ENCODE results near the gene MORN3. TPM values are rescaled to one million over a fixed set of nuclear protein-coding genes. Genes with fewer than 3 reads are reported as not detected.
"Not testable (repeated sequence)": the region's sequence is repeated elsewhere in the genome, so short reads cannot be mapped to it uniquely, and the experiment has no call there.

The MORN3 gene
- total and polyA plus RNA-seq, 4 experiments from 2014 or later = 6.3 to 17.3 (median 10.4) TPM

DNA sequence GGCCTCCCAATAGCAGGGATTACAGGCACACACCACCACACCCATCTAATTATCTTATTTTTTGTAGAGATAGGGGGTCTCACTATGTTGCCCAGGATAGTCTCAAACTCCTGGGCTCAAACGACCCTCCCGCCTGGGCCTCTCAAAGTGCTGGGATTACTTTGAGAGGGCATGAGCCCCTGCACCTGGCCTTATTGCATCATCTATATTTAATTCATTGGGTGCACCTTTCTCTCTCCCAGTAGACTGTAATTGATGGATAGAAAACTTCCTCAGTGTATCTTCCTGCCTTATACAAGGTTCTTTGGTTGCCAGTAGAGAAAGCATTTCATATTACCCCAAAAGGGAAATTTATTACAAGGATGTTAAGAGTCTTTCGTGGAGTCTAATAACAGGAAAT lies 8.9 kb upstream of the MORN3 start:
- Mint-ChIP-seq H3K27ac (peak overlapping the region in 2 of 7 donors; percentile 57 to 62), H3K4me3 (no peak overlapping the region), H3K4me1 (peaks cover 4 to 15% (median 9%) of the 10 kb centered on the region in 4 donors), H3K27me3 (no peaks in the 10 kb centered on the region), H3K9me3 (no peaks in the 10 kb centered on the region), H3K36me3 (no peaks in the 10 kb centered on the region)
- no peak overlapping the region for H3K4me3 ChIP-seq (ENCODE audit: low read length in 2 of 2)
- no peak for DNase-seq
- POLR2A ChIA-PET (ENCODE audit: partially characterized antibody) = interaction anchor here (0.8 to 1.5 kb wide), 3 partner anchors 8 to 52 kb away, joined by 3 to 5 read pairs (median 4); partner anchors contain the start of gene ORAI1
- CTCF ChIA-PET (ENCODE audit: partially characterized antibody) = interaction anchor here (4.1 to 5.5 kb wide), 4 partner anchors 10 to 179 kb away, joined by 20 to 78 read pairs (median 59); partner anchors contain the start of genes MORN3 and ORAI1
- H3K4me1 ChIP-seq (ENCODE audit: insufficient read depth, low read length) = peaks cover 6% of the 10 kb centered on the region
- intact Hi-C loops (cut with micrococcal nuclease) = loop anchor here (10.0 kb wide), 1 partner anchor 274 kb away; the partner anchor contains the start of gene RNF34
- no peak overlapping the region for H3K27ac ChIP-seq (ENCODE audit: low read depth, low read length)
- H3K9me3 ChIP-seq (ENCODE audit: control insufficient read depth in 1 of 2, low read length in 2 of 2) = no peaks in the 10 kb centered on the region
- H3K36me3 ChIP-seq (ENCODE audit: insufficient read depth, low read length) = no peaks in the 10 kb centered on the region
- no peaks in the 10 kb centered on the region for H3K27me3 ChIP-seq (ENCODE audit: insufficient read depth, low read length)

DNA sequence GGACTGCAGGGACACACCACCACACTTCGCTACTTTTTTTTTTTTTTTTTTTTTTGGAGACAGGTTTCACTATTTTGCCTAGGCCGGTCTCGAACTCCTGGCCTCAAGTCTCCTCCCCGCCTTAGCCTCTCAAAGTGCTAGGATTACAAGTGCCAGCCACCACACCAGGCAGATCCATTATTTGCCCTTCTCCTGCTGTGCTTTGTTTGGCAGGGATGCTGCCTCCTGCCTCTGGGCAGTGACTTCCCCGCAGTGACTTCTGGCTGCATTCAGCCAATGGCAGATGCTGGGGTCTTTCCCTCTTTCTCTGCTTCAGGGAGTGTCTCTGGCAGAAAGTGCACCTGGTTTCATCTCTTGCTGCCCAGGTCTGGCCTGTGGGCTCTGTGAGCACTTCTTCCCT lies 6.7 kb upstream of the MORN3 start:
- Mint-ChIP-seq H3K9me3 (no peaks in the 10 kb centered on the region), H3K4me3 (peak overlapping the region in 2 of 8 donors; percentile 5 to 13), H3K27ac (peak overlapping the region in 4 of 7 donors; percentile 2 to 79 (median 46)), H3K36me3 (peaks cover 0 to 8% of the 10 kb centered on the region in 2 donors), H3K4me1 (peaks cover 9 to 32% (median 17%) of the 10 kb centered on the region in 4 donors), H3K27me3 (no peaks in the 10 kb centered on the region)
- H3K9me3 ChIP-seq (ENCODE audit: control insufficient read depth in 1 of 2, low read length in 2 of 2) = no peaks in the 10 kb centered on the region
- CTCF ChIA-PET (ENCODE audit: partially characterized antibody) = no interaction called here
- DNase-seq = no peak
- H3K27me3 ChIP-seq (ENCODE audit: insufficient read depth, low read length) = no peaks in the 10 kb centered on the region
- POLR2A ChIA-PET (ENCODE audit: partially characterized antibody) = interaction anchor here (1.1 kb wide), 1 partner anchor 48 kb away, joined by 5 read pairs; no protein-coding TSS in a partner anchor
- no peaks in the 10 kb centered on the region for H3K36me3 ChIP-seq (ENCODE audit: insufficient read depth, low read length)
- no peak overlapping the region for H3K4me3 ChIP-seq (ENCODE audit: low read length in 2 of 2)
- H3K27ac ChIP-seq (ENCODE audit: low read depth, low read length) = no peak overlapping the region
- H3K4me1 ChIP-seq (ENCODE audit: insufficient read depth, low read length) = peaks cover 16% of the 10 kb centered on the region
- intact Hi-C loops (cut with micrococcal nuclease) = loop anchor here (10.0 kb wide), 1 partner anchor 271 kb away; the partner anchor contains the start of gene RNF34

DNA sequence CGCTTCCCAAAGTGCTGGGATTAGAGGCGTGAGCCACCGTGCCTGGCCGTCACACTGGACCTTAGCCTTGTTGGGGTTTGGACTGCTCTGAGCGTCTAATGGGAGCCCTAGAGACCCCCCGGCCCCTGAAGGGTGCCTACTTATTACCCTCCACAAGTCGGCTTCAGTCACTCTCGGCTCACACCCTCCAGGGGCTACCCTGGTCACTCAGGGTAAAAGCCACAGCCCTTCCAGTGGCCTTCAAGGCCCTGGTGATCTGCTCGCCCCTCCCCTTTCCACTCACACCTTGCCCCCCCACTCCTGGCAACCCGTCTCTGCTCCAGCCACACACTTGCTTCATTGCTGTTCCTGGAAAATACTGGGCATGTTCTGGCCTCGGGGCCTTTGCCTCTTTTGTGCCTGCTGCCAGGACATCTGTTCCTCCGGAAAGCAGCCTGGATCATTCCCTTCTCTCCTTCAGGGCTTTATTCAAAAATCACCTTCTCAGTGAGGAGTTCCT lies 3.6 kb upstream of the MORN3 start:
- H3K4me1 Mint-ChIP-seq = peaks cover 9 to 43% (median 25%) of the 10 kb centered on the region in 4 donors
- H3K9me3 Mint-ChIP-seq = no peaks in the 10 kb centered on the region

DNA sequence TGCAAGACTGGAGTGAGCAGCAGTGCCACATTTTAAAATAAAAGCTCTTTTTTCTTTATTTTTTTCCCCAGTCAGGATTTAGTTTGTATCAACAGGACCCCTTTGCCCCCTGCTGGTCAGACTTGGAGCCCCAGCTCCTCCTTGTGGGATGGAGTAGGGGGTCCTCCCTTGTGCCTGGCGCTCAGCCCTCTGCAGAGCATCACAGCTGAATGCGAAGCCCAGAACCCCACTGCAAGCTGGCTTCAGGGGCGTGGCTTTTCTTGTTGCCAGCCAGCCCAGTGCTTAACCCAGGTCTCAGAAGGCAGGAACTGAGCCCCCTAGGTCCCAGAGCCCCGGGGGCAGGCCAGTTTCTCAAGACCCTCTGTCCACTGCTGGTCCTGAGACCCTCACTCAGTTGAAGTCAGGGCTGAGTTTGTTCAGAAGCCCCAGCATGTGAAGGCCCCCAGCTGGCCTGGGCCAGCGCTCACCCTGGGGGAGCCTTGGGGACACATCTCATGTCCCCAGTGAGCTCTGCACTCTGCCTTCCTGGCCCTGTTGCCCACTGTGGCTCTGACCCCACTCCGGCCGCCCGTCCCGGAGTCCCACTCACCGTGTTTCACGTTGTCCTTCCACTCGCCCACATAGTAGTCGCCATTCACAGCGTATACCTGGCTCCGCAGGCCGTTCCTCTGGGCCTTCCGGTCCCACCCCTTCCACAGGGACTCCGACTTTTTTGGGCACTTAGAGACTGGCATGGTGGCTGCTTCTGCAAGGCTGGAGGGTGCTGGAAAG lies 519 bp downstream of the MORN3 start:
- POLR2A ChIA-PET (ENCODE audit: partially characterized antibody) = interaction anchor here (0.5 to 7.5 kb wide), 19 partner anchors 10 to 268 kb away, joined by 3 to 305 read pairs (median 4); partner anchors contain the start of gene ORAI1
- H3K36me3 Mint-ChIP-seq = peaks cover 3 to 11% of the 10 kb centered on the region in 2 donors
- Histone ChIP-seq H3K4me3 (ENCODE audit: low read length in 2 of 2) (no peak overlapping the region), H3K9me3 (ENCODE audit: control insufficient read depth in 1 of 2, low read length in 2 of 2) (no peaks in the 10 kb centered on the region), H3K36me3 (ENCODE audit: insufficient read depth, low read length) (no peaks in the 10 kb centered on the region), H3K27me3 (ENCODE audit: insufficient read depth, low read length) (no peaks in the 10 kb centered on the region), H3K27ac (ENCODE audit: low read depth, low read length) (no peak overlapping the region), H3K4me1 (ENCODE audit: insufficient read depth, low read length) (peaks cover 62% of the 10 kb centered on the region)
- H3K27me3 Mint-ChIP-seq = no peaks in the 10 kb centered on the region
- peak; percentile 36 to 62 (median 48) for DNase-seq
- intact Hi-C loops (cut with micrococcal nuclease) = loop anchor here (1.0 kb wide), 1 partner anchor 117 kb away; no protein-coding TSS in a partner anchor
- peak overlapping the region; percentile 70 to 91 (median 84) for H3K27ac Mint-ChIP-seq
- peaks cover 0 to 2% (median 0%) of the 10 kb centered on the region in 8 donors for H3K9me3 Mint-ChIP-seq
- peak overlapping the region in 4 of 8 donors; percentile 21 to 62 (median 46) for H3K4me3 Mint-ChIP-seq
- peaks cover 26 to 71% (median 48%) of the 10 kb centered on the region in 4 donors for H3K4me1 Mint-ChIP-seq
- CTCF ChIA-PET (ENCODE audit: partially characterized antibody) = interaction anchor here (0.6 to 6.7 kb wide), 37 partner anchors 11 to 334 kb away, joined by 3 to 169 read pairs (median 5); partner anchors contain the start of gene ORAI1

More for the DNA sequence above, 3.6 kb upstream of the MORN3 start:
- Histone ChIP-seq H3K36me3 (ENCODE audit: insufficient read depth, low read length) (no peaks in the 10 kb centered on the region), H3K27ac (ENCODE audit: low read depth, low read length) (peak overlapping the region; percentile 99), H3K9me3 (ENCODE audit: control insufficient read depth in 1 of 2, low read length in 2 of 2) (no peaks in the 10 kb centered on the region), H3K4me1 (ENCODE audit: insufficient read depth, low read length) (peaks cover 31% of the 10 kb centered on the region), H3K27me3 (ENCODE audit: insufficient read depth, low read length) (no peaks in the 10 kb centered on the region), H3K4me3 (ENCODE audit: low read length in 2 of 2) (peak overlapping the region; percentile 53 to 62)
- POLR2A ChIA-PET (ENCODE audit: partially characterized antibody) = interaction anchor here (0.6 to 7.5 kb wide), 28 partner anchors 8 to 1929 kb away, joined by 3 to 305 read pairs (median 10); partner anchors contain the start of genes DDX55, KDM2B, ORAI1 and RHOF
- Mint-ChIP-seq H3K4me3 (peak overlapping the region; percentile 90 to 99 (median 96)), H3K27ac (peak overlapping the region; percentile 100), H3K36me3 (peaks cover 0 to 10% of the 10 kb centered on the region in 2 donors), H3K27me3 (no peaks in the 10 kb centered on the region)
- intact Hi-C loops (cut with micrococcal nuclease) = loop anchor here (2.0 to 10.0 kb wide), 3 partner anchors 92 to 268 kb away; partner anchors contain the start of genes KDM2B and RNF34
- DNase-seq = peak in 1 of 5 donors; percentile 58
- CTCF ChIA-PET (ENCODE audit: partially characterized antibody) = interaction anchor here (1.4 to 6.7 kb wide), 7 partner anchors 14 to 122 kb away, joined by 5 to 169 read pairs (median 52); partner anchors contain the start of genes KDM2B and ORAI1

DNA sequence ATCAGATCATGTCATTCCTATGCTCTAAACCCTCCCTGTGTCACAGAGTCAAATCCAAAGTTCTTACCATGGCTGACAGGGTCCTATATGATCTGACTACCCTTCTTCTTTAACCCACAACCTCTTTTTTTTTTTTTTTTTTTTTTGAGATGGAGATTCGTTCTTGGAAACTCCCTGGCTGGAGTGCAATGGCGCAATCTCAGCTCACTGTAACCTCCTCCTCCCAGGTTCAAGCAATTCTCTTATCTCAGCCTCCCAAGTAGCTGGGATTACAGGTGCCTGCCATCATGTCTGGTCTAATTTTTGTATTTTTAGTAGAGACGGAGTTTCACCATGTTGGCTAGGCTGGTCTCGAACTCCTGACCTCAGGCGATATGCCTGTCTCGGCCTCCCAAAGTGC lies 2.6 kb downstream of the MORN3 start:
- H3K36me3 Mint-ChIP-seq; H3K36me3 ChIP-seq (ENCODE audit: insufficient read depth, low read length); H3K9me3 Mint-ChIP-seq; H3K27ac ChIP-seq (ENCODE audit: low read depth, low read length); intact Hi-C loops (cut with micrococcal nuclease); DNase-seq; H3K4me3 ChIP-seq (ENCODE audit: low read length in 2 of 2); H3K9me3 ChIP-seq (ENCODE audit: control insufficient read depth in 1 of 2, low read length in 2 of 2); H3K27me3 Mint-ChIP-seq; H3K27me3 ChIP-seq (ENCODE audit: insufficient read depth, low read length): not testable (repeated sequence)
- Mint-ChIP-seq H3K4me1 (peaks cover 24 to 74% (median 51%) of the 10 kb centered on the region in 4 donors), H3K27ac (peak overlapping the region; percentile 29 to 93 (median 84)), H3K4me3 (peak overlapping the region in 4 of 8 donors; percentile 17 to 76 (median 63))
- ChIA-PET POLR2A (ENCODE audit: partially characterized antibody) (interaction anchor here (1.2 to 7.5 kb wide), 4 partner anchors 8 to 87 kb away, joined by 3 to 305 read pairs (median 67); partner anchors contain the start of genes KDM2B and ORAI1), CTCF (ENCODE audit: partially characterized antibody) (interaction anchor here (0.8 to 6.7 kb wide), 5 partner anchors 9 to 115 kb away, joined by 3 to 124 read pairs (median 20); no protein-coding TSS in a partner anchor)
- peaks cover 73% of the 10 kb centered on the region for H3K4me1 ChIP-seq (ENCODE audit: insufficient read depth, low read length)

DNA sequence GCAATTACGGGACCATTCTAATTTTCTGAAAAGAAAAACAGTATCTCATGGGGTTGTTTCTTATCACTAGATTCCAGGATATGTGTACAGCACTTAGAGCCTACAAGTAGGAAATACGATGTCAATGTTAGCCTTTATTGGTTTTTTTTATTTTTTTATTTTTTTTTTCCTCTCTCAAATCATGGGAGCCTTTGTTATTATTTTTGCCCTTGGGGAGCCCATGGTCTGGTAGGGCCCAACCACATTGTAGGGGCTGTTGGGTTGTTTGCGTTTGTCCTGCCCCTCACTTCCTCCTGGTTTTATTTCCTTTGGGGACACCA lies 5.9 kb downstream of the MORN3 start:
- H3K36me3 ChIP-seq (ENCODE audit: insufficient read depth, low read length) = no peaks in the 10 kb centered on the region
- intact Hi-C loops (cut with micrococcal nuclease) = no loop called here
- H3K27me3 Mint-ChIP-seq = no peaks in the 10 kb centered on the region
- no peaks in the 10 kb centered on the region for H3K9me3 ChIP-seq (ENCODE audit: control insufficient read depth in 1 of 2, low read length in 2 of 2)
- H3K9me3 Mint-ChIP-seq = peaks cover 0 to 5% (median 0%) of the 10 kb centered on the region in 8 donors
- no peaks in the 10 kb centered on the region for H3K27me3 ChIP-seq (ENCODE audit: insufficient read depth, low read length)
- ChIA-PET POLR2A (ENCODE audit: partially characterized antibody) (interaction anchor here (0.9 to 1.1 kb wide), 3 partner anchors 37 to 112 kb away, joined by 3 to 4 read pairs (median 3); partner anchors contain the start of gene ORAI1), CTCF (ENCODE audit: partially characterized antibody) (no interaction called here)
- no peak overlapping the region for H3K4me3 ChIP-seq (ENCODE audit: low read length in 2 of 2)
- H3K4me1 Mint-ChIP-seq = peaks cover 37 to 91% (median 63%) of the 10 kb centered on the region in 4 donors
- H3K36me3 Mint-ChIP-seq = peaks cover 3 to 5% of the 10 kb centered on the region in 2 donors
- H3K4me1 ChIP-seq (ENCODE audit: insufficient read depth, low read length) = peaks cover 90% of the 10 kb centered on the region
- peak overlapping the region in 4 of 8 donors; percentile 75 to 86 (median 86) for H3K4me3 Mint-ChIP-seq
- DNase-seq = no peak
- H3K27ac ChIP-seq (ENCODE audit: low read depth, low read length) = no peak overlapping the region
- H3K27ac Mint-ChIP-seq = peak overlapping the region in 6 of 7 donors; percentile 70 to 99 (median 94)

All from CD4-positive, alpha-beta memory T cell (primary cell).